Activated T-cell treated with anti-CD3 and anti-CD28 coated beads for 48 hours (primary cell): ENCODE measurements around the gene NKAIN2.

ENCODE experiments used
- DNase-seq: peaks from one replicate; pipeline ENCODE4 v3.0.0-alpha.2; 2020; ENCODE audit warnings: low read depth

The NKAIN2 gene

GRCh38 chr6:124029567-124029966, 225.9 kb downstream of the NKAIN2 start:
- DNase-seq: no peak

DNA sequence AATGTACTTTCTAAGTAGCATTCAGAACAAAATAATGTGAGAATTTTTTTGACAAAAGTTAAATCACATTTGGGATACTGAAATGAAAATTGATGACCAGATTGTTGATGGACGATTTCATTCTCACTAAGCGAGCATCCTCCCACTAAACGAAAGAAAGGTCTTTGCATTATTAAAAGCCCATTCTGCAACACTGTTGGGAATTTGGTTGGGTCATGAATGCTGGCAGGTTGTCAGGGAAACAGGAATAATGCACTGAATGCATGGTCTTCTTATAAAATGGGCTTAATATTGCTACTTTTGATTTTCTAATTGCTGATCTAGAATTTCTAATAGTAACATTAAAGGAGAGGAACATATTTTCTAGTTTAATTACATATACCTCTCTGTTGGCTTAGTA, 229.8 kb downstream of the NKAIN2 start:
- DNase-seq: no peak

DNA sequence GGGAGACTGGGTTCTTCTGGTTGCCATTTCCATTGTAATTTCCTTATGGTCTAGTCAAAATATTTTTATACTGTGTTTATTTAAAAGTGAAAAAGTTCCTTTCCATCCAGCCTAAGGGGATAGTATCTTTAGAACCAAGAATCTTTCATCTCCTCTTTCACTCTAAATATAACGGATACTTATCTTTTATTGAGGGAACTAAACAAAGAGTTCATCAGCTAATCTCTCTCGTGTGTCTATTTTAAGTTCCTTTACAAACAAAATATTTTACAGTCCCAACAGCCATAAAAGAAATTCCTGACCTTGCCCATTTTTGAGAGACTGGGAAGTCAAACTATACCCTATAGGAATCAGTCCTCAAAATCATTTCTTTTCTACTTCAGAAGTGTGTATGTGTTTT, 232.7 kb downstream of the NKAIN2 start:
- DNase-seq: no peak

DNA sequence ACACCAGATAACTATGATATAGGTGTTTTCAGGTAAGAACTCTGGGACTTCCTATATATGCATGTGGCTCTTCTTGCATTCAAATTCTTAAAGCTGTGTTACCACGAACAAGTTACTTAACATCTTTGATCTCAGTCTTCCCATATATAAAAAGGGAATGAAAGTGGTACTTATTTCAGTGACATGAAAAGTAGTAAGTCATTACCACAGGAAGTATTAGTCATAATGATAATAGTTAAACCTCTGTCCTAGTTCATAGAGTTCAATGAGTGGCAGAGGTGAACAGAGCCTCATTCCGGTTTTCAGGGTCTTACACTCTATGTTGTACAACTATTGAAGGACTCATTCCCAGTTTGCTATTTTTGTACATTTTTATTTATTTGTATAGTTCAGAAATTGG, 237.0 kb downstream of the NKAIN2 start:
- no peak for DNase-seq

DNA sequence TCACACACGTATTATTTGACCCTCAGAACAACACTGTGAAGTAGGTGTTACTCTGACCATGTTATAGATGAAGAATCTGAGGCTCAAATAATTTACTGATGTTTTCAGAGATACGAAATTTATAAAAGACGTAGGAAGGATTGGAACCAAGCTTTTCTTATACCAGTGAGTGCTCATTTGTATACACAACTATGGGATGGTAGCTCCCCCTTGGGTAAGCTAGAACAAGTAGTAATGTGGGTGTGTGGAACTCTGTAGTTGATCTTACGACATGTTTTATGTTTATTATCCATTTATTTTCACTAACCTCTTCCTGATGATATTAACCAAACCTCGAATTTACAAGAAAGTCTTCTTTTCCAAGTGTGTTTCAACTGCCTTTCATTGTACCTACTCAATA, 248.5 kb downstream of the NKAIN2 start:
- no peak for DNase-seq

GRCh38 chr6:124053315-124053714, 249.7 kb downstream of the NKAIN2 start:
- DNase-seq: no peak

GRCh38 chr6:124054034-124054433, 250.4 kb downstream of the NKAIN2 start:
- DNase-seq: no peak

- no peak for DNase-seq
Observed at GRCh38 chr6:124055395-124055794, 251.7 kb downstream of the NKAIN2 start.

GRCh38 chr6:124055963-124056362, 252.3 kb downstream of the NKAIN2 start:
- DNase-seq: no peak

DNA sequence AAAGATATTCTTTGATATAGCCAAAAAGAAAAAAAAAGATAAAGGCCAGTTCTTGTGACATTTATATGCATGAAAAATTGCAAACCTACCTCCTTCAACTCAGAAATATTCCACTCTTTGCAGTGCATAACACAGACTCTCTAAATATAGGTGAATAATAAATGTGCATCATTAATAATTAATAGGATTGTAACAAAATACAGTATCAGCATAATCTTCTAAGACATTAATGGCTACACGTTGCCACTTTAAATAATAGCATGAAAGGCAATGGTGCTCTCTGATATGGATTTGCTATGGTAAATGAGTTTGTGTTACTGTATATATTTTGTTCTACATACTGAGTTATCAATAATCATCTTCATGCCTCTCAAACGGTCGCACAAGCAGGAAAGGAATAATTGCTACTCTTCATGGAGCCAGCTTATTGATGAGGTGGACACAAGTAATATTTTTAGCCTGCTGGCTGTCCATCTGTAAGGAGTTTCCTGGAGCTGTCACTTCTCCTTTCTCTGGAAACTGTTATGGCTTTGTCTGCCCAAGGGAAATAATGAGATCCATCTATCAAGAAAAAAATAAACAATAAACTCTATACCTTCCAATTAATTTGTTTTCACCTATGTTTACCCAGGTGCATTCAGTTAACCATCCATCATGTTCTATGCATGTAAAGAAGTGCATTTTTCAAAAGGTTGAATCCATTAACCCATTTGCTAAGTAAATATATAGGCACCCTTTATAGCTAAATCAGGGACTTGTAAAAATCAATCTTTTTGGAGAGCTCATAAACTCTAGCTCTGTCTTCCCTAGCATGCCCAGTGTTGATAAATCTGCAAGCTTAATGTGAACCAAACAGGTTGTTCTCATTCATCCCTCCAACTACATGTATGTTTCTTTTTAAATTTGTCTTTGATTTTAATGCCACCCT, 253.0 kb downstream of the NKAIN2 start:
- no peak for DNase-seq

- no peak for DNase-seq
Observed at GRCh38 chr6:124057461-124057860, 253.8 kb downstream of the NKAIN2 start.

DNA sequence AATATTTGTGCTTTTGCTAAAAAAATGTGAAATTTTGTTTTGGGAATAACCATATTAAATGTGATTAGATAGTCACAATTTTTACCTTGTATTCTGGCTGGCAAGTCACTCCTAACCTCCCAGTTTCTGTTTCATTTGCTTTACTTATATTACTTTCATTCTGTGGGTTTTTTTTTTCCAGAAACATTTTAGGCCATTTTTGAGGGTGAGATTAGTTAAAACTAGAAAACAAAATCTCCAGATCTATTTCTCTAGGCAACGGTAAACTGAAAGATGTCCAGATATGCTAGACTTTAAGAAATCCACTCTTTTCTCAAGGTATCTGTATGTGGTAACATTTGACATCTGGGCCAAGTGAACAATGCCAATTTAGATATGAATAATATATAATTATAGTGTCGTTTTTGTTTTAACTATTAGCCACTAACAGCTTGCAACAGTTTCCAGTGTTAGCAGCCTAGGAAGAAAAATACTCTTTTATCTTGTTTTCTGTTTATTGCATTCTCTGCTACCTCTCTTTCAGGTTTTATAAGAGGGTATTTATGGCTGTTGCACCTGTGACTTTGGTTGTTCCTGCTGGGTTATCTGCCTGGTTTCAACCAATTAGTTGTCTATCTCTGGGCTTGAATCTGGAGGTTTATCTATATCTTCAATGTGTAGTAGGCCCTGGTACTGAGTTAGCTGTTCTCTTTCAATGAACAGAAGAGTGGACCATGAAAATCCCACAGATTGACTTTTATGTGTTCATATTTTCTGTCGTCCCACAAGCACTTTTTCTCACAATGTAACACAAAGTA, 260.9 kb downstream of the NKAIN2 start:
- no peak for DNase-seq

DNA sequence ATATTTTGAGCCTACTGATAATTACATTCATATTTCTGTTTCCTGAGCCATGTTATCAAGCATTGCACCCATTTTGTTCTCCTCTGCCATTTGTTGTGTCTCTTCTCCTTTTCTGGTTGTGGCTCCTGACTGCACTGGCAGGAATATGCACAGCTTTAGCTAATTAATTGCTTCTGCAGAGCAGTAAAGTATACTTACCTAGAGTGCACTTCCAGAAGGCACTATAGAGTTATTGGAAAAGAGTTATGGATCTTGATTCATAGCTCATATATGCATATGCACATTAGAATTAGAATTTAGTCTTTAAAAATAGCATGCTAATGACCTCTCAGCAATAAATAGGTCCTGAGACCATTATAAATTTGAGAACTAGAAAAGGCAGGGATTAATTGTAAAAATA, 262.6 kb downstream of the NKAIN2 start:
- no peak for DNase-seq

DNA sequence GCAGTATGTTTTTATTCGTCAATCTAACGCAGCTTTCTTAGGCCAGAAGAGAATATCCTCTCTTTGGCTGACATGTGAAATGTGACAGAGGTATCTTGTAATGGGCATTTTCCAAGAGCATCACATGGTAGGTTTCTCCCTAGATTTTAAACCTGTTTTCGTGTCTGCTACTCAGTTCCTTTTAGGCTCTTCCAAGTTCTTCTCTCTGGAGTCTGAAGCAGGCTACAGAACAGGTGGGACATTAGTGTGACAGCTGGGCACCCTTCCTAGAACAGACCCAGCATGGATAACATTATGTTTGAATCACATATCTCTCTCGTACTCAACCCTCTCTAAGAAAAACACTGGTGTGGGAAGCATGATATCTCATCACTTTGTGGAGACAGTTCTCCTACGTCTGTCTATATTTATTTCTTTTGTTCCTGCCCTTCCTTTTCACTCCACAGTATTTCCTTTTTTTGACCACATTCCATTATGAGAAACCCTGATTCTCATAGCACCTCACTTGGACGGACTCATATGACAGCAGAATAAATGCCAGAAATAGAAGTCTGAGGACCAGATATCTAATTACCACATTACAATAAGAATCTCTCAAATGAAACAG, 263.4 kb downstream of the NKAIN2 start:
- DNase-seq: no peak

DNA sequence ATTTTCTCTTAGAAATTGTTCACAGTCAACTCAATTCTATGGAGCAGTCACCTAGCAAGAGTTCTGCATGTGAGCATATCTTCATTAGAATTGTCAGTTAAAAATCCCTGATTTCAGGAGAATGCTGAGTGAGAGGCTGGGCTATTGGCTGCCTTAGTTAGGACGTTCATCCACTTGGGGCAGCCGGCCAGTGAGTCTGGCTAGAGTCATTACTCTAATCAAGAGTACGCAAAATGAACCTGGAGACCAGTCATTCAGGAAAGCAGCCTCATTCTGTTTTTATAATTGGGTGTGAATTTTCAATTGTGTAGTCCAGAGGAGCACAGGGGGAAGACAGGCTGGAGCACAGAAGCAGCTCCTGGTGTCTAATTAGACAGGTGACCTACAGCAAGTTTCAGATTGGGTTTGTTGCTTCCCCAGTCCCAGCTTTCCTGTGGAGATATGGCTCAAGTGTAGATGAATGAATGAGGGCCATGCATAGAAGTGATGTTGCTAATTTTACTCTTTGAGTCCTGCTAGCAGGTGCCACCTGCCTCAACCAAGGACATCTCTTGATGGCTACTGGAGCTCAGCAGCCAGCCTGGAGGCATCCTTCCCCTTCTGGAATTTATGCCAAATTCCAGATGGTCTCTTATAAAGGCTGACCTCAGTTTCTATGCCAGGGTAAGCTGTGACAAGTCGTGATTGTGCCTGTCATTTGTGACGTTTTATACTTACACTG, 265.7 kb downstream of the NKAIN2 start:
- DNase-seq: no peak

DNA sequence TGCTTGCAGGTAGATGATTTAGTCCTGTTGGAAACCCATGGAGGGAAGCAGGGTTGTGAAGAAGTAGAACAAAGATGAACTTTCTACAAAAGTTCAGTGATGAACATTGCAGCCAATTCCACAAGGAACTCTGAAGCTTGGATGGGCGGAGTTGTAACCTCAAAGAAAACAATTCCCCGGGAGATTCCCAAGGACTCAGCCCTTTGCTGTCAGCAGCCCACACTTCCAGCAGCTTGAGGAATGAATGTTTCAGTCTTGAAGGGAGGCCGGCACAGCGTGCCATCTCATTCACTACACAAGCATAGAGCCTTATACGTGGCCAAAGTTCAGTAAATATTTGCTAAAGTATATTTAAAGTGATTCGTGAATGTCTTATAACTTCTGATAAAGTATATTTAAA, 269.4 kb downstream of the NKAIN2 start:
- DNase-seq: no peak

DNA sequence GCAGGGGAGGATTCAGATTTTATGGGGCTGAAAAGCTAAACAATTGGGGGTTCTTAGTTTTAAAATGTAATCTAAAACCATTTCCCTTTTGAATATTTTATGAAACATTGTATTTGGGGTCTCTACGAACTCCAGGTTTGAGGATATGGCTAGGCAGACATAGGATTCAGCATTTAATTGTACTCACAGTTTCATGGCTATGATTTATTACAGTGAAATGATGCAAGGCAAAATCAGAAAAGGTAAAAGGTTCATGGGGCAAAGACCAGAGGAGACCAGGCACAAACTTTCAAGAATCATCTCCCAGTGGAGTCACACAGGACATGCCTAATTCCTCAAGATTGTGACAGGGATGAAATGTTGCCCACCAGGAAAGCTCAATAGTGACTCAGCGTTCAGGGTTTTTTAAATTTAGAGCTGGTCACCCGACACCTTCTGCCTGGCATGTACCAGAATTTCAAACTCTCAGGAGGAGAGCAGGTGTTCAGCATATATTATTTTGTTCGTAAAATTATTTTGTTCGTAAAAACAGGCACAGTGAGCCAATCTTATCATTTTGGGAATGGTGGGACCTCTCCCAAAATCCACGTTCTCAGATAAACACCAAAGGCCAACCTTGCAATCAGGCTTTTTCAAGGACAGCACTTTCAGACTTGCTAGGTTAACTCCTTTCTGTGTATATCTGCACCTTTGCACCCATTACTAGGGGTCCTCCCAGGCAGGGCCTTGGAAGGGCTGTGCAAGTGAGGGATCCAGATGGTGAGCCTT, 270.3 kb downstream of the NKAIN2 start:
- DNase-seq: no peak

GRCh38 chr6:124074606-124075005, 270.9 kb downstream of the NKAIN2 start:
- DNase-seq: no peak

- DNase-seq: no peak
Observed at GRCh38 chr6:124076336-124077048, 272.8 kb downstream of the NKAIN2 start.

DNA sequence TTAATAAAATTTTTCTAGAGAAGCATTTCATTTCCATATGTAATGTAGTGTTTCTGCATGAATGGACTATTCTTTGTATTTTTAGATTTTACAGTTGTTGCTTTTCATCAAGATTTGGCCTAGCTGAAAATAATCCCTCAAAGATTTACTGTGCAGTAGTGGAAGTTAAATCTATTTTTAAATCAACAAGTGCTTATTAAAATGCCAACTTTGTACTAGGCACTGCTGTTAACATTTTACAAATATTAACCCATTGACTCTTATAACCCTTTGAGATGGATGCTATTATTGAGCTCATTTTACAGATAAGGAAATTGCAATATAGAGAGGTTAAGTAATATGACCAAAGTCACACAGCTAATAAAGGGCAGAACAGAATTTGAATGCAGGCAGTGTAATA, 274.5 kb downstream of the NKAIN2 start:
- no peak for DNase-seq

- no peak for DNase-seq
Observed at GRCh38 chr6:124080483-124080882, 276.8 kb downstream of the NKAIN2 start.
